Activated naive CD8-positive, alpha-beta T cell treated with anti-CD3 and anti-CD28 coated beads, Interleukin-2, amount 50 U/mL, for 16 hours (primary cell): ENCODE results near the gene CHRNA7.
"Not testable (repeated sequence)": the region's sequence is repeated elsewhere in the genome, so short reads cannot be mapped to it uniquely, and the experiment has no call there.

Experiments
- DNase-seq: peaks from one replicate; pipeline ENCODE4 v3.0.0-alpha.2; 2020; ENCODE audit warnings: low read depth, low spot score

CHRNA7 gene

GRCh38 chr15:32120577-32121383 is 90.5 kb downstream of the CHRNA7 start:
- DNase-seq = no peak

DNA sequence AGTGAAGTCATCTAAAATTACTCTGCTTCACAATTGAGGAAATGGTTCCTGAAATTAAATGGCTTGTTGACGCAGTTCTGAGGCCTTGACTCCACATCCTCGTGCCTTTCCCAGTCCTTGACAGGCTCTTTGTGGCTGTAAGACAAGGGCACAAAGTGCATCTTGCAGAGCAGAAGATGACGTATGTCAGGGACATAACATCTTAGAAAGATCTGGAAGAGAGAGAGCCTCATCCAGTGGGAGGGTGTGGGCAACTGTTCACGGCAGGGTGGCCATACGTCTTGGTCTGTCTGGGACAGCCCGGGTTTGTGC is 91.0 kb downstream of the CHRNA7 start:
- DNase-seq = no peak

DNA sequence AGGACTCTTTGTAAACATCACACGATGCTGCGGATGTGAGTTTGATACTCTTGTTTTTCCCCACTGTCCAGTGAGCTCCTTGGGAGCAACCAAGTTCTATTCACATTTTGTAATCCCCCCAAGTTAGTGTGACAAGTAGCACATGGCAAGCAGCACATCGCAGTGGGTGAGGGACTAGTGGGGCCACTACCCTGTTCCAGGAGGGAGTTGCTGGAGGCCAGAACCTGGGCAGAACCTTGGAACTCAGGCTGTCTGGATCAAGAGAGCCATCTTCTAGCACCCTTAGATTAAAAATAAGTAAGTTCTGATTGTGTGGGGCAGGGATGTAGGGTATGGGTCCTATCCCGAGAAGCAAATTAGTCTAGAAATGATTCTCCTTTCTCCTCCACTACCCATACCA is 91.7 kb downstream of the CHRNA7 start:
- DNase-seq = no peak

DNA sequence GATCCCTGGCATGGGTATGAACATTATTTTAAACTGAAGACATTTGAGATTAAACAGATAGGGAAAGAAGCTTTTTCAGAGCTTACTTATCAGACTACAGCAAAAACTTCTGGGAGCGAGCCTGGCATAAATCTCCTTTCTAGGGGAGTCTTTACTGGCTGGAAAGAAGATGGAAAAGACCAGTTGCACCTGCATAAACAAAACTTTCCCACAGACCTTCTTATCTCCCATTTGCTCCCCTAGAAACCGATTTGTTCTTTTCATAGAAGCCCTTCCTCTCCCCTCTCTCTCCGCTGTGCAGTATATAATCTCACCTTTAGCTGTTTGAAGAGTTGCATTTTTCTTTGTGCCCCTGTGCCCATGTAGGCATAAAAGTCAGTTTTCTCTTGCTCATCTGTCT is 93.2 kb downstream of the CHRNA7 start:
- DNase-seq = no peak

GRCh38 chr15:32124726-32125125 is 94.4 kb downstream of the CHRNA7 start:
- DNase-seq = no peak

- DNase-seq = no peak
Observed at GRCh38 chr15:32125595-32125994, 95.3 kb downstream of the CHRNA7 start.

GRCh38 chr15:32129815-32130214 is 99.5 kb downstream of the CHRNA7 start:
- DNase-seq = no peak

DNA sequence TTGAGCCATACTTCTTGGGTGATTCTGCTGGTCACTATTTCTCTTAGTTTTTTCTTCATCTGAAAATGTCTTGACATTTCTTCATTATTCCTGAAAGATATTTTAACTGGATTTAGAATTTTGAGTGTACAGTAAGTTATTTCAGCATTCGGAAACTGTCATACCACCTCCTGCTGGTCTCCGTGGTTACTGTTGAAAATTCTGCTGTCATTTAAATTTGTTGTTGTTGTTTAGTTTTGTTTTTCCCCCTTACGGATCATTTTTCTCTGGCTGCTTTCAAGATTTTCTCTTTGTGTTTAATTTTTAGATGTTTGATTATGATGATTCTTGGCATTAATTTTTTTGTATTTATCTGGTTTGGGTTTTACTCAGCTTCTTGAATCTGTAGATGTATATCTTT is 100.5 kb downstream of the CHRNA7 start:
- no peak for DNase-seq

DNA sequence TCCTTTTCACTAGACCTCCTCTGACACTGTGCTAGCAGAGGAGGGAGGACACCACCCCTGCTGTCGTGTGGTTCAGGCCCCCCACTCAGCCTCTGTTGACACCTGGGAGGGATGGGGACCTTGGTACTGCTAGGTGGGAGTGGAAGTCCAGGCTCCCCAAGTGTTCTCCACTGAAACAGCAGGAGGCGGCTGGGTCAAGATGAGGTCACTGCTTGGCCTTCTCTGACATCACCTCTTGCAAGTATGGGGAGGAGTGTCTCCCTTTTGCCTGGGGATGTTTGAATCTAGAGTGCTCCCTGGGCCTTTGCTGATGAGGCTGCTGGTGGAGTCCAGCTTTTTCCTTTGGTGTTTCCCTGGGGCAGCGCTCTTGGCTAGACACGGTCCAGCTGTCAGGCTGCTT is 101.5 kb downstream of the CHRNA7 start:
- DNase-seq = no peak

- no peak for DNase-seq
Observed at GRCh38 chr15:32132859-32133258, 102.5 kb downstream of the CHRNA7 start.

DNA sequence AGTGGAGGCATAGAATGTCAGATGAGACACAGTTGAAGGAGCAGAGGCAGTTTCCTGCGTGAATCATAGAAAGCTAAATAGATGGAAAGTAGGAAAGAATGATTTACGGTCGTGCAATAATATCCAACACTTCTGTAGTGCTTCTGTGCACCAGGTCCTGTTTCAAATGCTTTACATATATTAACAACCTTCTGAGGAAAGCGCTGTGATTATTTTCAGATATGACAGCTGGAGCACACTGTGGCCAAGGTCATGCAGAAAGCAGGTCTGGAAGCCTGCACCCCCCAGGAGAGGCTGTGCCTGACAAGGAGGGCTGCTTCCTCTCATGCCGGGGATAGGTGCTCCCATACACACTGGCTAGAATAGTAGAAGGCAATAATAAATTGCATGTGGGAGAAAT is 104.5 kb downstream of the CHRNA7 start:
- no peak for DNase-seq

DNA sequence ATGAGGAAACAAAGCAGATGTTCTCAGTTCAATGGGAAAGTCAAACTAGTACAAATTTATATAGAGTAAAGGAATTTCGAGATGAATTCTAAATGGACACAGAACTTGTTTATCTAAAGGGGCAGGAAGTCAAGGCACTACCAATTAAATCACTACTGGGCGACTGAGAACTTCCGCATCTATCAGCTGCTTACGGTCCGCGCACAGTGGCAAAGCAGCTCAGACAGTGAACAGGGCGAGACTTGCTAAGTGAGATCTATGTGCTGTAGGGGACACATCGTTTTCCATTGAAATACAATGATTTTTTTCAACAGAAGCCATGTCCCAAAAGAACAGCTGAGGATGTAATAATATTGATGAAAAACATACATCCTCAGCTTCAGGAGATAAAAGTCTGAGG is 105.0 kb downstream of the CHRNA7 start:
- no peak for DNase-seq

- DNase-seq = not testable (repeated sequence)
Observed at GRCh38 chr15:32145512-32145911, 115.2 kb downstream of the CHRNA7 start.

GRCh38 chr15:32148833-32149555 is 118.7 kb downstream of the CHRNA7 start:
- no peak for DNase-seq

DNA sequence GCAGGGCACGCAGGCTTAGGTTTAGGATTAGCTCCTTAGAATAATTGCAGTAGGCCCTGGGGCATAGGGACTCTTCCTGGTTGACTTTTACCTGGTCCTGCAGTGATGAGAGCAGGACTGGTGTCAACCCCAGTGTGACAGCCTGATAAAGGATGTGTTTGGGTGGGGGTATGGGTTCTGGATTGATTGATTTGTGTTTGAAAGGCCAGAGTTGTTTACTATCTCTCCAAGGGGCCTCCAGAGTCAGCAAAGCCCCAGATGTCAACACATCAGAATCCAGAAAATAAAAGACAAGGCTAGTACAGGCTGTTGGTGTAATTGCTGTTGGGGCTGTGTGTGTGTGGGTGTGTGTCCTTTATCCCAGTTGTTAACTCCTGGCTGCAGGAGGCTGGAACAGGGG is 122.3 kb downstream of the CHRNA7 start:
- no peak for DNase-seq

GRCh38 chr15:32153868-32154623 is 123.7 kb downstream of the CHRNA7 start:
- not testable (repeated sequence) for DNase-seq

GRCh38 chr15:32162143-32162542 is 131.8 kb downstream of the CHRNA7 start:
- DNase-seq = not testable (repeated sequence)

- not testable (repeated sequence) for DNase-seq
Observed at GRCh38 chr15:32164065-32164464, 133.8 kb downstream of the CHRNA7 start.

DNA sequence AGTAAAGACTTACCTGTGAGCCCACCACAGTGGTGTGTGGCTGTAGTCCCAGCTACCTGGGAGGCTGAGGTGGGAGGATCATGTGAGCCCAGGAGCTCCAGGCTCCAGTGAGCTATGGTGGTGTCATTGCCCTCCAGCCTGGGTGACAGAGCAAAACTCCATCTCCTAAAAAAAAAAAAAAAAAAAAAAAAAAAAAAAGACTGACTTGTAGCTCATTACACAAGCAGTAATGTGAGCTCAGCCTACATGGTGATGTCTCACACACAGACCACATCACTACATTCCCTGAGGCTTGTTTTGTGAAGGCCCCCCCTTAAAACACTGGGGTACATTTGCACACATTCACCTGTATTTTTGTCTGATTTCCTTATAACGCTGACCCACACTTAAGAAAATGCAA is 134.4 kb downstream of the CHRNA7 start:
- DNase-seq = not testable (repeated sequence)

DNA sequence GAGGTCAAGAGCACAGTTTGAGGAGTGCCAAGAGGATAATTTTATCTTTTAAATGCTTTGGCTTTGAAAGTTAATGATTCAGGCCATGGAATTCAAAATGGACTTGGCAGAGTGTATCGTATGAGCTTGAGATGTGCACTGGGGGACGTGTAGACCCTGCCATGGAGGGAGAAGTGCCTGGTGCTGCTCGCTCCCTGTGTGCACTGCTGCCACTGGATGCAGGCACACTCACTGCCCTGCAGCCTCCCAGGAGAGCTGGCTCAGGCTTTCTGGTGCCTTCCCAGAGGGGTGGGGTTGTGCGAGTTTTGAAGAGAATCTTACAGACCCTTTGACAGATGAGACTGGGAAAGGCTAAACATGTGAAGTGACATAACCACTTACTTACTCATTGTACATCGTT is 135.5 kb downstream of the CHRNA7 start:
- DNase-seq = not testable (repeated sequence)

DNA sequence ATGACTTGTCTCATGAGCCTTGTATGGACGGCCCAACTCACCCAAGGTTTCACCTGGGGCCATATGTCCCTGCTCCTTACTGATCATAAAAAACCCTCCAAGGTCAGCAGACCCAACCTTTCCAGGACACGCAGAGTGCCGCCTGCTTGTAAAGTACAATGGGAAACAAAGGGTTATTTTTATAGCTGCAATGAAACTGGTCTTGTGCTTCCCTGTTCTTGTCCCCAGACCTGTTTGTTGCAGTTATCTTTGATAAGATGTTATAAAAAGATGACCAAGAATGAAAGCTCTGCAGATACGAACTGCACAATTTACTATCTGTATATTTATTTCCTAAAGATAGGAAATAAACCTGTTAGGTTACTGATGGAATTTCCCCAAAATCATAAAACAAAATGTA is 136.0 kb downstream of the CHRNA7 start:
- DNase-seq = not testable (repeated sequence)

DNA sequence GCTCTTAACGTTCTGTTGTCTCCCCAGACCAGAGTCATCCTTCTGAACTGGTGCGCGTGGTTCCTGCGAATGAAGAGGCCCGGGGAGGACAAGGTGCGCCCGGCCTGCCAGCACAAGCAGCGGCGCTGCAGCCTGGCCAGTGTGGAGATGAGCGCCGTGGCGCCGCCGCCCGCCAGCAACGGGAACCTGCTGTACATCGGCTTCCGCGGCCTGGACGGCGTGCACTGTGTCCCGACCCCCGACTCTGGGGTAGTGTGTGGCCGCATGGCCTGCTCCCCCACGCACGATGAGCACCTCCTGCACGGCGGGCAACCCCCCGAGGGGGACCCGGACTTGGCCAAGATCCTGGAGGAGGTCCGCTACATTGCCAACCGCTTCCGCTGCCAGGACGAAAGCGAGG is 137.6 kb downstream of the CHRNA7 start:
- not testable (repeated sequence) for DNase-seq
